Endometrium (tissue), 2 donors: Measurements from ENCODE around the gene GBF1.

Experiments used
- FAIRE-seq: peaks from 2 replicates; lab custom pipeline; 2012; peaks lifted over from hg19 to GRCh38; lab: Jason Lieb, UNC
- donor health status: control.
- donor health status: control.

Gene GBF1

DNA sequence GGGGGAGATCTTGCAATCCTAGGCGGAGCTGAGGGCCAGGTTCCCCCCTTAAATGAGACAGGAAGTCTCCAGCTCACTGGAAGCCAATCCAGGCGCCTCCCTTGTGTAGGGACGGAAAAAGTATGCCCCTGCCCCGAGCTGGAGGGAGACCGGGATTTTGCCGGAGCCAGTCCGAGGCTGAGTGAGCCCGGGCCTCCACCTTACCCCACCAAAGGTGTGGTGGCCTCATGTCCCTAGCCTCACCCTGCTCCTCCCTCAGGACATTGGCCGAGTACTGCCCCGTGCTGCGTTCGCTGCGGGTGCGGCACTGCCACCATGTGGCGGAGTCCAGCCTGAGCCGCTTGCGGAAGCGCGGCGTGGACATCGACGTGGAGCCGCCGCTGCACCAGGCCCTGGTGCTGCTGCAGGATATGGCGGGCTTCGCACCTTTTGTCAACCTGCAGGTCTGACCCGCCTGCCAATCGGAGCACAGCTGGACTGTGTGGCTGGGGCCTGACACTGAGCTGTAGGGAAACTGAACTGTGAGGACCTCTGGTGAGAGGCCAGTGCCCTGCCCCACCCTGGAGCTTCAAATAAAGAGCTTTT lies 177.3 kb downstream of the GBF1 start:
- no peak for FAIRE-seq

- no peak for FAIRE-seq
Measured at GRCh38 chr10:102423372-102423968, 178.1 kb downstream of the GBF1 start.

GRCh38 chr10:102424145-102424544 lies 178.8 kb downstream of the GBF1 start:
- no peak for FAIRE-seq

- no peak for FAIRE-seq
Measured at GRCh38 chr10:102424916-102425315, 179.6 kb downstream of the GBF1 start.

- FAIRE-seq, result no peak
Measured at GRCh38 chr10:102425444-102425843, 180.1 kb downstream of the GBF1 start.

DNA sequence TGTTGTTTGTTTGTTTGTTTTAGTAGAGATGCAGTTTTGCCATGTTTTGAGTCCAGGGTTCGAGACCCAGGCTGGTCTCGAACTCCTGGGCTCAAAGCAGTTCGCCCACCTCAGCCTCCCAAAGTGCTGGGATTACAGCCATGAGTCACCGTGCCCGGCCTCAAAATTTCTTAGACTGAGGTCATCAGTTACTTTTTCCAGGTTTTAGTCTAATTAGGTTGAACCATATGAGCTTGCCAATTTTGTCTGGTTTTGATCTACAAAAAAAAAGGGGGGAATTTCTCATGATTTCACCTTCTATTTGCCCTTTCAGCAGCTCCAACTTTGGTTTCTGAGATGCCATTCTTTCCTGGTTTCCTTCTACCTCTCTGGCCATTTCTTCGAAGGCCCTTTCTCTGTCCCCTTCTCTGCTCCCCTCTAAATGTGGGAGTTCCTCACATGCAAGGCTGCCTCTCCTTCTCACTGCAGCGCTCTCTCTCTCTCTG lies 181.5 kb downstream of the GBF1 start:
- FAIRE-seq, result no peak

- no peak for FAIRE-seq
Measured at GRCh38 chr10:102429468-102429867, 184.1 kb downstream of the GBF1 start.

GRCh38 chr10:102431452-102432124 lies 186.3 kb downstream of the GBF1 start:
- no peak for FAIRE-seq
